GM19240 (cell line): ENCODE results near the gene MAEA.
"Not testable (repeated sequence)": the region's sequence is repeated elsewhere in the genome, so short reads cannot be mapped to it uniquely, and the experiment has no call there.

Experiments
- DNase-seq: peaks from one replicate; pipeline ENCODE4 v3.0.0; 2011; ENCODE audit warnings: low spot score; ENCODE audit not compliant: insufficient read length

Gene MAEA

GRCh38 chr4:1277667-1278665 is 11.7 kb upstream of the MAEA start:
- DNase-seq: no peak

GRCh38 chr4:1279253-1279652 is 10.4 kb upstream of the MAEA start:
- no peak for DNase-seq

GRCh38 chr4:1283711-1284110 is 6.0 kb upstream of the MAEA start:
- DNase-seq: no peak

- DNase-seq: no peak
Measured at GRCh38 chr4:1285151-1285789, 4.4 kb upstream of the MAEA start.

- no peak for DNase-seq
Measured at GRCh38 chr4:1285790-1286553, 3.7 kb upstream of the MAEA start.

GRCh38 chr4:1288786-1289185 is 905 bp upstream of the MAEA start:
- DNase-seq: no peak

- DNase-seq: no peak
Measured at GRCh38 chr4:1290165-1290977, 680 bp downstream of the MAEA start.

- DNase-seq: no peak
Measured at GRCh38 chr4:1291091-1291490, 1.4 kb downstream of the MAEA start.

GRCh38 chr4:1291996-1292702 is 2.5 kb downstream of the MAEA start:
- no peak for DNase-seq

GRCh38 chr4:1292703-1293011 is 3.0 kb downstream of the MAEA start:
- not testable (repeated sequence) for DNase-seq

- no peak for DNase-seq
Measured at GRCh38 chr4:1293531-1293941, 3.8 kb downstream of the MAEA start.

- DNase-seq: no peak
Measured at GRCh38 chr4:1293991-1294390, 4.3 kb downstream of the MAEA start.

GRCh38 chr4:1294424-1294823 is 4.7 kb downstream of the MAEA start:
- no peak for DNase-seq

GRCh38 chr4:1294891-1295290 is 5.2 kb downstream of the MAEA start:
- DNase-seq: no peak

GRCh38 chr4:1295405-1296055 is 5.8 kb downstream of the MAEA start:
- no peak for DNase-seq

- no peak for DNase-seq
Measured at GRCh38 chr4:1296324-1297022, 6.8 kb downstream of the MAEA start.

GRCh38 chr4:1297023-1297395 is 7.3 kb downstream of the MAEA start:
- no peak for DNase-seq

GRCh38 chr4:1297456-1298325 is 8.0 kb downstream of the MAEA start:
- no peak for DNase-seq

- DNase-seq: no peak
Measured at GRCh38 chr4:1298461-1298860, 8.8 kb downstream of the MAEA start.
